ENCODE measurements around the gene ZSCAN31. TPM values are rescaled to one million over a fixed set of nuclear protein-coding genes. Genes with fewer than 3 reads are reported as not detected.

ZSCAN31 gene
- polyA plus RNA-seq, 3 donors: 0.25 to 0.35 TPM; not detected in 1

GRCh38 chr6:28274888-28275287, 61.1 kb downstream of the ZSCAN31 start:
- H3K27me3 Mint-ChIP-seq (ENCODE audit: low read depth in 3 of 3): peaks cover 0 to 5% (median 2%) of the 10 kb centered on the region in 3 donors
- H4K20me1 ChIP-seq (ENCODE audit: insufficient read depth, low read length): no peaks in the 10 kb centered on the region
- no peak overlapping the region for H2AFZ ChIP-seq (ENCODE audit: insufficient read depth, low read depth, low read length, poor library complexity, severe bottlenecking)
- H3K27ac ChIP-seq (ENCODE audit: low read depth in 1 of 2, low read length in 2 of 2): no peak overlapping the region
- TF ChIP-seq CTCF (IDR thresholded peaks at IDR 0.05): no peak
- H3K27ac Mint-ChIP-seq: no peak overlapping the region
- peaks cover 7 to 8% of the 10 kb centered on the region in 2 donors for H3K4me1 ChIP-seq (ENCODE audit: control insufficient read depth in 1 of 2, insufficient read depth in 2 of 2, low read length in 2 of 2)
- no peaks in the 10 kb centered on the region for H3K79me2 ChIP-seq (ENCODE audit: insufficient read depth, low read length)
- H3K27me3 ChIP-seq (ENCODE audit: control insufficient read depth in 2 of 2, insufficient read depth in 2 of 2, low read length in 2 of 2): no peaks in the 10 kb centered on the region
- intact Hi-C loops (cut with micrococcal nuclease): no loop called here
- H3K9me3 ChIP-seq (replicated peaks in 1 of 2; ENCODE audit: control insufficient read depth in 1 of 2, insufficient read depth in 1 of 2, low read length in 2 of 2): no peaks in the 10 kb centered on the region
- no peaks in the 10 kb centered on the region for H3K9me3 Mint-ChIP-seq
- H3K4me2 ChIP-seq (replicated peaks; ENCODE audit: extremely low read depth, low read length, poor library complexity, severe bottlenecking): no peak overlapping the region
- H3K9ac ChIP-seq (ENCODE audit: insufficient read depth, low read length, poor library complexity, severe bottlenecking): no peak overlapping the region
- H3K4me1 Mint-ChIP-seq: peaks cover 14% of the 10 kb centered on the region
- H3K4me3 Mint-ChIP-seq: no peak overlapping the region
- peaks cover 36 to 61% of the 10 kb centered on the region in 2 donors for H3K36me3 ChIP-seq (replicated peaks in 1 of 2; ENCODE audit: control insufficient read depth in 1 of 2, insufficient read depth in 2 of 2, low read length in 2 of 2)
- H3K4me3 ChIP-seq (replicated peaks in 1 of 3; ENCODE audit: low read depth in 2 of 3, low read length in 3 of 3): no peak overlapping the region
- no peak for DNase-seq
- H3K36me3 Mint-ChIP-seq: peaks cover 55 to 56% of the 10 kb centered on the region in 2 donors

Small RNAs within 50 kb of the gene (small RNA-seq; reads per million reads assigned to genes)
- not detected for gene AL021997.1 (ENCODE audit: insufficient read length, low read depth)
- gene AL021997.2 (ENCODE audit: insufficient read length, low read depth): not detected

Other genes starting within 250 kb of the ZSCAN31 start
- 1 to 10 TPM; 3.5 to 5.9 (median 4.0) TPM for gene ZSCAN16, start 211.5 kb downstream of the ZSCAN31 start, polyA plus RNA-seq
- gene ZKSCAN8, start 194.3 kb downstream of the ZSCAN31 start, polyA plus RNA-seq: 1 to 10 TPM in 1 of 3 donors, under 1 TPM in 2; 0.49 to 7.9 (median 0.71) TPM
- gene ZSCAN9, start 110.9 kb downstream of the ZSCAN31 start, polyA plus RNA-seq: 10 to 100 TPM in 1 of 3 donors, 1 to 10 TPM in 2; 2.2 to 11.6 (median 5.0) TPM
- gene ZKSCAN4, start 83.9 kb downstream of the ZSCAN31 start, polyA plus RNA-seq: 1 to 10 TPM; 1.5 to 2.0 (median 1.6) TPM
- 1 to 10 TPM in 1 of 3 donors, under 1 TPM in 2; 0.12 to 1.1 (median 0.94) TPM for gene NKAPL, start 76.9 kb downstream of the ZSCAN31 start, polyA plus RNA-seq
- 1 to 10 TPM; 3.4 to 8.3 (median 3.5) TPM for gene ZSCAN26, start 69.0 kb downstream of the ZSCAN31 start, polyA plus RNA-seq
- under 1 TPM; 0.15 to 0.36 (median 0.17) TPM for gene PGBD1, start 54.6 kb downstream of the ZSCAN31 start, polyA plus RNA-seq
- 1 to 10 TPM in 2 of 3 donors, under 1 TPM in 1; 0.36 to 1.7 (median 1.6) TPM for gene ZKSCAN3, start 13.8 kb upstream of the ZSCAN31 start, polyA plus RNA-seq
- gene ZSCAN12, start 63.6 kb upstream of the ZSCAN31 start, polyA plus RNA-seq: under 1 TPM; 0.50 to 0.79 (median 0.73) TPM
- gene ZSCAN23, start 107.3 kb upstream of the ZSCAN31 start, polyA plus RNA-seq: not detected
- gene GPX6, start 179.6 kb upstream of the ZSCAN31 start, polyA plus RNA-seq: not detected
- not detected for gene GPX5, start 189.7 kb upstream of the ZSCAN31 start, polyA plus RNA-seq